HepG2 (cell line): ENCODE measurements around the gene EEF1AKMT3. TPM values are rescaled to one million over a fixed set of nuclear protein-coding genes. Genes with fewer than 3 reads are reported as not detected.
"Not testable (repeated sequence)": the region's sequence is repeated elsewhere in the genome, so short reads cannot be mapped to it uniquely, and the experiment has no call there.

Experiments
- FOXA3 ChIP-seq: IDR thresholded peaks from 2 replicates; pipeline ENCODE4 v1.6.1; 2016; ENCODE audit warnings: missing genetic modification reagents, missing compliant biosample characterization
- FOXO1 ChIP-seq: sonication (generic); formaldehyde crosslinking; IDR thresholded peaks from 2 replicates; pipeline ENCODE4 v1.4.0; 2020; ENCODE audit warnings: missing genetic modification reagents
- HNF4A ChIP-seq: sonication (generic); formaldehyde crosslinking; IDR thresholded peaks from 2 replicates; pipeline ENCODE4 v1.4.0; 2020; ENCODE audit warnings: missing genetic modification reagents
- HOXA5 ChIP-seq: sonication (generic); formaldehyde crosslinking; IDR thresholded peaks from 2 replicates; pipeline ENCODE4 v1.4.0; 2020; ENCODE audit warnings: missing genetic modification reagents
- LCORL ChIP-seq, 2 experiments: fragments of 450-650 bp in 1 of 2; sonication (generic) in 1 of 2; formaldehyde crosslinking in 1 of 2; IDR thresholded peaks; 2 replicates each; pipeline versions ENCODE4 v1.5.0 to v1.6.1; 2017 to 2020; ENCODE audit warnings: antibody characterized with exemption in 1 of 2, missing genetic modification reagents in 1 of 2
- MYC ChIP-seq: sonication (generic); formaldehyde crosslinking; IDR thresholded peaks from 2 replicates; pipeline ENCODE4 v1.9.0; 2021; ENCODE audit warnings: missing genetic modification reagents, borderline replicate concordance
- NR2F6 ChIP-seq, 2 experiments: IDR thresholded peaks; 2 replicates each; pipeline ENCODE4 v1.6.1; 2016; ENCODE audit warnings: antibody characterized with exemption in 1 of 2, mild to moderate bottlenecking in 1 of 2
- PHF21A ChIP-seq: sonication (generic); formaldehyde crosslinking; IDR thresholded peaks from 2 replicates; pipeline ENCODE4 v1.5.0; 2020; ENCODE audit warnings: mild to moderate bottlenecking, missing genetic modification reagents
- PPARG ChIP-seq: conservative IDR thresholded peaks from 2 replicates; pipeline ENCODE4 v1.6.1; 2016; ENCODE audit warnings: missing biosample characterization, missing genetic modification reagents
- ZBTB7A ChIP-seq: sonication (generic); formaldehyde crosslinking; IDR thresholded peaks from 2 replicates; pipeline ENCODE4 v1.8.0; 2022; ENCODE audit warnings: mild to moderate bottlenecking, missing genetic modification reagents
- ZFX ChIP-seq: sonication (generic); formaldehyde crosslinking; IDR thresholded peaks from 2 replicates; pipeline ENCODE4 v1.4.0; 2020; ENCODE audit warnings: mild to moderate bottlenecking, low read depth, missing genetic modification reagents, moderate library complexity
- ZNF362 ChIP-seq: sonication (generic); formaldehyde crosslinking; IDR thresholded peaks from 2 replicates; pipeline ENCODE4 v1.4.0; 2020; ENCODE audit warnings: missing genetic modification reagents, mild to moderate bottlenecking, borderline replicate concordance
- ZNF652 ChIP-seq: IDR thresholded peaks from 2 replicates; pipeline ENCODE4 v1.6.1; 2016; ENCODE audit warnings: low read depth, borderline replicate concordance
- polyA plus RNA-seq, 8 experiments: library from polyadenylated mRNA; depleted of rRNA in 3 of 8; stranded (reverse) in 7 of 8; unstranded in 1 of 8; fragments of >200 nt; fragmentation: Illumina TruSeq in 4 of 8; extraction: Trizol in 4 of 8; gene quantifications; 2 replicates each; pipeline versions ENCODE4 v1.2.1 to v1.2.3, GENCODE V29; 2011 to 2016; ENCODE audit warnings: low read depth in 4 of 8, missing spikeins in 1 of 8, mixed read lengths in 1 of 8; ENCODE audit not compliant: insufficient read depth in 1 of 8
- total RNA-seq, 5 experiments: library from RNA; depleted of rRNA; stranded (reverse); fragments of >200 nt; fragmentation: Illumina TruSeq; extraction: Trizol; gene quantifications; 2 replicates each; pipeline ENCODE4 v1.2.3, GENCODE V29; 2016; ENCODE audit warnings: low read depth in 1 of 5
- TF ChIP-seq, protein P1 (sequence below): sonication (generic); formaldehyde crosslinking; IDR thresholded peaks from 2 replicates; pipeline ENCODE4 v1.5.1; 2020; ENCODE audit warnings: mild to moderate bottlenecking, moderate library complexity, missing genetic modification reagents
- TF ChIP-seq, protein P2 (sequence below): sonication (generic); formaldehyde crosslinking; IDR thresholded peaks from 2 replicates; pipeline ENCODE4 v1.5.0; 2020; ENCODE audit warnings: mild to moderate bottlenecking, missing genetic modification reagents, borderline replicate concordance
- TF ChIP-seq, protein P3 (sequence below): sonication (generic); formaldehyde crosslinking; IDR thresholded peaks from 2 replicates; pipeline ENCODE4 v1.4.0; 2020; ENCODE audit warnings: missing genetic modification reagents, borderline replicate concordance

Gene EEF1AKMT3
- total and polyA plus RNA-seq, 2 of the 13 experiments (the other 11 are each of a cell fraction or from before 2014, with no cell fraction given), result 4.7 to 11.4 TPM

GRCh38 chr12:57820119-57820518 lies 47.7 kb downstream of the EEF1AKMT3 start (continued):
- TF ChIP-seq ZNF652 (CRISPR knock-in tag), result peak; percentile 27; the same call in 1 of the 2 replicates
- TF ChIP-seq LCORL (IDR thresholded peaks at IDR 0.05); NR2F6 (CRISPR knock-in tag; IDR thresholded peaks at IDR 0.05): not testable (repeated sequence)
- TF ChIP-seq LCORL (CRISPR knock-in tag; IDR thresholded peaks at IDR 0.05), result peak; percentile 69; the same call in 1 of the 2 replicates
- 0 out of 2 replicates have a peak, but pooled peaks have one; percentile 32 for TF ChIP-seq HOXA5
- TF ChIP-seq ZFX, result peak; percentile 46; the same call in 1 of the 2 replicates
- TF ChIP-seq, protein P1, sequence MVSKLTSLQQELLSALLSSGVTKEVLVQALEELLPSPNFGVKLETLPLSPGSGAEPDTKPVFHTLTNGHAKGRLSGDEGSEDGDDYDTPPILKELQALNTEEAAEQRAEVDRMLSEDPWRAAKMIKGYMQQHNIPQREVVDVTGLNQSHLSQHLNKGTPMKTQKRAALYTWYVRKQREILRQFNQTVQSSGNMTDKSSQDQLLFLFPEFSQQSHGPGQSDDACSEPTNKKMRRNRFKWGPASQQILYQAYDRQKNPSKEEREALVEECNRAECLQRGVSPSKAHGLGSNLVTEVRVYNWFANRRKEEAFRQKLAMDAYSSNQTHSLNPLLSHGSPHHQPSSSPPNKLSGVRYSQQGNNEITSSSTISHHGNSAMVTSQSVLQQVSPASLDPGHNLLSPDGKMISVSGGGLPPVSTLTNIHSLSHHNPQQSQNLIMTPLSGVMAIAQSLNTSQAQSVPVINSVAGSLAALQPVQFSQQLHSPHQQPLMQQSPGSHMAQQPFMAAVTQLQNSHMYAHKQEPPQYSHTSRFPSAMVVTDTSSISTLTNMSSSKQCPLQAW (CRISPR knock-in tag), result 0 out of 2 replicates have a peak, but pooled peaks have one; percentile 17
- peak; percentile 28; the same call in 1 of the 2 replicates for TF ChIP-seq MYC (CRISPR knock-in tag)
- TF ChIP-seq PPARG, result peak; percentile 93
- TF ChIP-seq FOXO1 (CRISPR knock-in tag), result peak; percentile 34; the same call in 1 of the 2 replicates
- TF ChIP-seq NR2F6 (IDR thresholded peaks at IDR 0.05), result peak; percentile 62
- TF ChIP-seq ZBTB7A (CRISPR knock-in tag), result 0 out of 2 replicates have a peak, but pooled peaks have one; percentile 26
- TF ChIP-seq, protein P2, sequence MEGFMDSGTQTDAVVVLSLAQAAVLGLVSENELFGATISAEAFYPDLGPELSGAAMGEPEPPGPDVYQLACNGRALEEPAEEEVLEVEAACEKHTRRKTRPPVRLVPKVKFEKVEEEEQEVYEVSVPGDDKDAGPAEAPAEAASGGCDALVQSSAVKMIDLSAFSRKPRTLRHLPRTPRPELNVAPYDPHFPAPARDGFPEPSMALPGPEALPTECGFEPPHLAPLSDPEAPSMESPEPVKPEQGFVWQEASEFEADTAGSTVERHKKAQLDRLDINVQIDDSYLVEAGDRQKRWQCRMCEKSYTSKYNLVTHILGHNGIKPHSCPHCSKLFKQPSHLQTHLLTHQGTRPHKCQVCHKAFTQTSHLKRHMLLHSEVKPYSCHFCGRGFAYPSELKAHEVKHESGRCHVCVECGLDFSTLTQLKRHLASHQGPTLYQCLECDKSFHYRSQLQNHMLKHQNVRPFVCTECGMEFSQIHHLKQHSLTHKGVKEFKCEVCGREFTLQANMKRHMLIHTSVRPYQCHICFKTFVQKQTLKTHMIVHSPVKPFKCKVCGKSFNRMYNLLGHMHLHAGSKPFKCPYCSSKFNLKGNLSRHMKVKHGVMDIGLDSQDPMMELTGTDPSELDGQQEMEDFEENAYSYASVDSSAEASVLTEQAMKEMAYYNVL (CRISPR knock-in tag), result peak; percentile 87; the same call in 1 of the 2 replicates
- peak; percentile 63; the same call in 1 of the 2 replicates for TF ChIP-seq ZNF362
- TF ChIP-seq PHF21A (CRISPR knock-in tag), result peak; percentile 58; the same call in 1 of the 2 replicates
- peak; percentile 77 for TF ChIP-seq FOXA3 (CRISPR knock-in tag)
- TF ChIP-seq HNF4A, result peak; percentile 27; the same call in 1 of the 2 replicates
- TF ChIP-seq, protein P3, sequence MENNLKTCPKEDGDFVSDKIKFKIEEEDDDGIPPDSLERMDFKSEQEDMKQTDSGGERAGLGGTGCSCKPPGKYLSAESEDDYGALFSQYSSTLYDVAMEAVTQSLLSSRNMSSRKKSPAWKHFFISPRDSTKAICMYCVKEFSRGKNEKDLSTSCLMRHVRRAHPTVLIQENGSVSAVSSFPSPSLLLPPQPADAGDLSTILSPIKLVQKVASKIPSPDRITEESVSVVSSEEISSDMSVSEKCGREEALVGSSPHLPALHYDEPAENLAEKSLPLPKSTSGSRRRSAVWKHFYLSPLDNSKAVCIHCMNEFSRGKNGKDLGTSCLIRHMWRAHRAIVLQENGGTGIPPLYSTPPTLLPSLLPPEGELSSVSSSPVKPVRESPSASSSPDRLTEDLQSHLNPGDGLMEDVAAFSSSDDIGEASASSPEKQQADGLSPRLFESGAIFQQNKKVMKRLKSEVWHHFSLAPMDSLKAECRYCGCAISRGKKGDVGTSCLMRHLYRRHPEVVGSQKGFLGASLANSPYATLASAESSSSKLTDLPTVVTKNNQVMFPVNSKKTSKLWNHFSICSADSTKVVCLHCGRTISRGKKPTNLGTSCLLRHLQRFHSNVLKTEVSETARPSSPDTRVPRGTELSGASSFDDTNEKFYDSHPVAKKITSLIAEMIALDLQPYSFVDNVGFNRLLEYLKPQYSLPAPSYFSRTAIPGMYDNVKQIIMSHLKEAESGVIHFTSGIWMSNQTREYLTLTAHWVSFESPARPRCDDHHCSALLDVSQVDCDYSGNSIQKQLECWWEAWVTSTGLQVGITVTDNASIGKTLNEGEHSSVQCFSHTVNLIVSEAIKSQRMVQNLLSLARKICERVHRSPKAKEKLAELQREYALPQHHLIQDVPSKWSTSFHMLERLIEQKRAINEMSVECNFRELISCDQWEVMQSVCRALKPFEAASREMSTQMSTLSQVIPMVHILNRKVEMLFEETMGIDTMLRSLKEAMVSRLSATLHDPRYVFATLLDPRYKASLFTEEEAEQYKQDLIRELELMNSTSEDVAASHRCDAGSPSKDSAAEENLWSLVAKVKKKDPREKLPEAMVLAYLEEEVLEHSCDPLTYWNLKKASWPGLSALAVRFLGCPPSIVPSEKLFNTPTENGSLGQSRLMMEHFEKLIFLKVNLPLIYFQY (CRISPR knock-in tag), result peak; percentile 46; the same call in 1 of the 2 replicates
